IgD-negative memory B cell (primary cell): ENCODE results near the gene CFAP221. TPM values are rescaled to one million over a fixed set of nuclear protein-coding genes. Genes with fewer than 3 reads are reported as not detected.

Experiments
- H3K27ac Mint-ChIP-seq, 3 donors: one replicate each; pipeline ENCODE4 v1.8.0; 2020 to 2022; ENCODE audit warnings: mild to moderate bottlenecking in 3 of 3, mixed read lengths in 3 of 3, moderate library complexity in 1 of 3
- H3K27me3 Mint-ChIP-seq: one replicate; pipeline ENCODE4 v1.8.0; 2021; ENCODE audit warnings: mixed read lengths
- H3K36me3 Mint-ChIP-seq: one replicate; pipeline ENCODE4 v1.8.0; 2020; ENCODE audit warnings: mild to moderate bottlenecking, mixed read lengths
- H3K4me1 Mint-ChIP-seq, 3 donors: one replicate each; pipeline ENCODE4 v1.8.0; 2020 to 2022; ENCODE audit warnings: mixed read lengths in 3 of 3, mild to moderate bottlenecking in 1 of 3
- H3K4me3 Mint-ChIP-seq, 4 donors: one replicate each; pipeline ENCODE4 v1.8.0; 2020 to 2022; ENCODE audit warnings: mild to moderate bottlenecking in 4 of 4, mixed read lengths in 4 of 4, moderate library complexity in 3 of 4
- H3K9me3 Mint-ChIP-seq, 3 donors: one replicate each; pipeline ENCODE4 v1.8.0; 2020 to 2021; ENCODE audit warnings: mixed read lengths in 3 of 3, mild to moderate bottlenecking in 1 of 3
- polyA plus RNA-seq: library from polyadenylated mRNA; unstranded; fragments of 300-500 nt; fragmentation: Illumina TruSeq; gene quantifications from one replicate; pipeline ENCODE4 v1.2.3, GENCODE V29; 2021

CFAP221 gene
- polyA plus RNA-seq, 1 donor from 2014 or later, result not detected

DNA sequence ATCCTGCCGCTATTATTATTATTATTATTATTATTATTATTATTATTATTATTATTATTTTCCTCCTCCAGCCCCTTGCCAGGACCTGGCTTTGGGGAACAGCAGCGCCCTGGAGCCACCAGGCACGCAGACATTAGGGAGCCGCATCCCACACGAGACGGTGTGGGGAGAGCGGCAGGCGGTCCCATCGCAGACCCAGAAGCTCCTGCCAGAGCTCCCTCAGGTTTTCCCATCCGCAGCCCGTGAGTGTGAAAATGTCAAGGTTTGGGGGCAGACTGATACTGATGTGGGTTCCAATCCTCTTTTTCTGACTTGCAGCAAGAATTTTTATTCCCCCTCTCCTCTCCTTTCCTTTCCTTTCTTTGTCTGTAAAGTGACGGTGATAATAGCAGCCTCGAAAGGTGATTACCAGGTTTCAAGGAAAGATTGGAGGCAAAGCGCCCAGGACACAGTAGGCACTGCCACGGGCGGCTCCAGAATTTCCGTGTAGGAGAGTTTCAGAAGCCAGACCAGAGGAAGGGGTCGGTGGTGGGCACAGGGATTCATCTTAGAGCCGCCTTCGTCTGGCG is 20.8 kb upstream of the CFAP221 start:
- no peaks in the 10 kb centered on the region for H3K4me1 Mint-ChIP-seq
- peaks cover 2% of the 10 kb centered on the region for H3K36me3 Mint-ChIP-seq
- H3K27ac Mint-ChIP-seq, result no peak overlapping the region
- H3K9me3 Mint-ChIP-seq, result peaks cover 0 to 5% (median 3%) of the 10 kb centered on the region in 3 donors
- H3K27me3 Mint-ChIP-seq, result peaks cover 33% of the 10 kb centered on the region
- H3K4me3 Mint-ChIP-seq, result no peak overlapping the region

- no peak within 1 kb of the TSS for H3K27ac Mint-ChIP-seq
- H3K36me3 Mint-ChIP-seq, result peaks cover 4% of the 10 kb centered on the region
- no peak within 1 kb of the TSS for H3K4me3 Mint-ChIP-seq
- peaks cover 1 to 8% (median 3%) of the 10 kb centered on the region in 3 donors for H3K9me3 Mint-ChIP-seq
- H3K4me1 Mint-ChIP-seq, result no peaks in the 10 kb centered on the region
- peaks cover 37% of the 10 kb centered on the region for H3K27me3 Mint-ChIP-seq
These were observed 20.1 kb upstream of the CFAP221 start, which contains the start of gene SCTR for GRCh38 chr2:119523952-119524694. Gene SCTR, minus strand, starts transcription at chr2:119524483. Its CDS starts 257 bp downstream, at chr2:119524226.

DNA sequence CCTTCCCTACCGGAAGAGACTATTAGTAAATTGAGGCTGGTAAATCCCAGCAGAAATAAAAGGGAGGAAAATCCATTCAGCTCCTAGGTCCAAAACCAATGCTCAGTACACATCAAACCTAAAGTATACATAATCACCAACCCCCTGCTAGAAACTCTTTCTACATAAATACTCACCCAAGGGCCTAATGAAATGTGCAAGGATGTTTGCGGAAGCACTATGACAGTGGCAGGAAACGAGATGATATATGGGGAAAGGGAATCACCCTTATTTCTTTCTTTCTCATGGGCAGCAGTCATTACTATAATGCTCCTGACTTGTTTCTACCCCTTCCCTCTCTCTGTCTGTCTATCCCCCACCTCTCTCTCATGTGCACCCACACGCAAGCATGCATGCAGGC is 18.6 kb upstream of the CFAP221 start:
- Mint-ChIP-seq H3K9me3 (peaks cover 2 to 8% (median 3%) of the 10 kb centered on the region in 3 donors), H3K27ac (no peak overlapping the region), H3K36me3 (peaks cover 2% of the 10 kb centered on the region), H3K4me1 (no peaks in the 10 kb centered on the region), H3K4me3 (no peak overlapping the region), H3K27me3 (peaks cover 36% of the 10 kb centered on the region)

- H3K4me1 Mint-ChIP-seq, result peaks cover 0 to 1% (median 0%) of the 10 kb centered on the region in 3 donors
These were observed 16.2 kb upstream of the CFAP221 start for GRCh38 chr2:119527999-119528398.

GRCh38 chr2:119531292-119531691 is 13.0 kb upstream of the CFAP221 start:
- Mint-ChIP-seq H3K4me1 (peaks cover 0 to 1% (median 0%) of the 10 kb centered on the region in 3 donors), H3K27me3 (peaks cover 22% of the 10 kb centered on the region), H3K4me3 (no peak overlapping the region), H3K9me3 (peaks cover 14 to 42% (median 37%) of the 10 kb centered on the region in 3 donors), H3K27ac (peak overlapping the region in 1 of 3 donors; percentile 2), H3K36me3 (peaks cover 5% of the 10 kb centered on the region)

More at GRCh38 chr2:119527999-119528398, 16.2 kb upstream of the CFAP221 start:
- Mint-ChIP-seq H3K9me3 (peaks cover 6 to 26% (median 15%) of the 10 kb centered on the region in 3 donors), H3K27me3 (peaks cover 29% of the 10 kb centered on the region), H3K36me3 (peaks cover 5% of the 10 kb centered on the region), H3K4me3 (no peak overlapping the region), H3K27ac (no peak overlapping the region)

GRCh38 chr2:119533560-119533959 is 10.7 kb upstream of the CFAP221 start:
- Mint-ChIP-seq H3K36me3 (peaks cover 4% of the 10 kb centered on the region), H3K27ac (no peak overlapping the region), H3K27me3 (peaks cover 14% of the 10 kb centered on the region), H3K4me3 (no peak overlapping the region), H3K9me3 (peaks cover 14 to 40% (median 32%) of the 10 kb centered on the region in 3 donors), H3K4me1 (peaks cover 0 to 1% (median 0%) of the 10 kb centered on the region in 3 donors)

DNA sequence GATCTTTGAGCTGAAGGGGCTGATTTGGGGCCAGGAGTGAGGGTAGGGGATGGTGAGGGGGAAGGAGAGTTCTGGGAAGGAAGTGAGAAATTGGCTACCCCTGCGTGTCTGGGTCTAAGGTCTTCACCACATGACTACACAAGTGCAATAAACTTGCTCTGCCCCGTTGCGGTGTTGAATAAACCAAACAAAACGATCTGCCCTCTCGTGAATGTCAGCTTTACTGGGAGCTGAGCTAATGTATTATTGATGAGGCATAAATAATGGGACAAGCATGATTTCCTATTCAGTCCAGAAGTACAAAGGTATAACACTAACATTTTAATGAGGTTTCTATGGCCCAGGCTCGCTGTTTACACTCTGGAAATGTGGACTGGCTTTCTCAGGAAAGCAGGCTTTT is 8.0 kb upstream of the CFAP221 start:
- peaks cover 0 to 1% (median 0%) of the 10 kb centered on the region in 3 donors for H3K4me1 Mint-ChIP-seq
- peaks cover 2% of the 10 kb centered on the region for H3K36me3 Mint-ChIP-seq
- H3K9me3 Mint-ChIP-seq, result peaks cover 11 to 35% (median 34%) of the 10 kb centered on the region in 3 donors
- no peak overlapping the region for H3K27ac Mint-ChIP-seq
- H3K4me3 Mint-ChIP-seq, result no peak overlapping the region
- peaks cover 14% of the 10 kb centered on the region for H3K27me3 Mint-ChIP-seq

GRCh38 chr2:119536707-119537106 is 7.5 kb upstream of the CFAP221 start:
- peaks cover 19% of the 10 kb centered on the region for H3K27me3 Mint-ChIP-seq
- H3K4me3 Mint-ChIP-seq, result no peak overlapping the region
- H3K9me3 Mint-ChIP-seq, result peaks cover 11 to 34% (median 30%) of the 10 kb centered on the region in 3 donors
- H3K36me3 Mint-ChIP-seq, result peaks cover 2% of the 10 kb centered on the region
- no peak overlapping the region for H3K27ac Mint-ChIP-seq
- peaks cover 0 to 1% (median 0%) of the 10 kb centered on the region in 3 donors for H3K4me1 Mint-ChIP-seq

DNA sequence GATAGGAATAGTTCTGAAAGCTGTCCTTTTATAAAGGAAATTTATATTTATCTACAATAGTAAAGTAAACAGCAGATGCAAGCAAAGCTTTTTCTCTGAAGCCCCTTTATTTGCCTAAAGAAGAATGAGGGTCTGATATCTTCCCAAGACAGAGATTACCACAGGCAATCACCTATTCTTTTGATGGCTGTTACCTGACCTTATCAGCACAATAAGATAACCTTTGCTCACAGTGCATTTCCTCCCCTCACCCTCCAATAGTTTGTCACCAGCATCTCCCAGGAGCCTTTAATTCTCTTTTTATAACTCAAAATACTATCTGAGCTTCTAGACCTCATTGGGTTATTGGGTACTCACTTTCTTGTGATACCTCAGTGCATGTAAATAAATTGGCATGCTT is 6.5 kb upstream of the CFAP221 start:
- no peak overlapping the region for H3K4me3 Mint-ChIP-seq
- peaks cover 8 to 27% (median 20%) of the 10 kb centered on the region in 3 donors for H3K9me3 Mint-ChIP-seq
- no peak overlapping the region for H3K27ac Mint-ChIP-seq
- no peaks in the 10 kb centered on the region for H3K4me1 Mint-ChIP-seq
- H3K36me3 Mint-ChIP-seq, result no peaks in the 10 kb centered on the region
- peaks cover 26% of the 10 kb centered on the region for H3K27me3 Mint-ChIP-seq

- H3K36me3 Mint-ChIP-seq, result peaks cover 2% of the 10 kb centered on the region
- H3K27ac Mint-ChIP-seq, result no peak overlapping the region
- H3K9me3 Mint-ChIP-seq, result peaks cover 0 to 14% (median 5%) of the 10 kb centered on the region in 3 donors
- H3K4me1 Mint-ChIP-seq, result peaks cover 5 to 11% (median 8%) of the 10 kb centered on the region in 3 donors
- no peak overlapping the region for H3K4me3 Mint-ChIP-seq
- peaks cover 43% of the 10 kb centered on the region for H3K27me3 Mint-ChIP-seq
These were observed 2.8 kb upstream of the CFAP221 start for GRCh38 chr2:119541476-119541875.

GRCh38 chr2:119544939-119545475 is 758 bp downstream of the CFAP221 start:
- peaks cover 49% of the 10 kb centered on the region for H3K27me3 Mint-ChIP-seq

GRCh38 chr2:119545754-119546446 is 1.7 kb downstream of the CFAP221 start:
- Mint-ChIP-seq H3K27me3 (peaks cover 46% of the 10 kb centered on the region), H3K4me1 (peaks cover 5 to 11% (median 8%) of the 10 kb centered on the region in 3 donors), H3K4me3 (no peak overlapping the region), H3K9me3 (peaks cover 0 to 10% (median 5%) of the 10 kb centered on the region in 3 donors), H3K36me3 (peaks cover 2% of the 10 kb centered on the region), H3K27ac (no peak overlapping the region)

More at GRCh38 chr2:119544939-119545475, 758 bp downstream of the CFAP221 start:
- Mint-ChIP-seq H3K9me3 (peaks cover 0 to 10% (median 5%) of the 10 kb centered on the region in 3 donors), H3K4me3 (peak overlapping the region in 1 of 4 donors; percentile 54), H3K4me1 (peaks cover 5 to 11% (median 8%) of the 10 kb centered on the region in 3 donors), H3K36me3 (peaks cover 2% of the 10 kb centered on the region), H3K27ac (no peak overlapping the region)

DNA sequence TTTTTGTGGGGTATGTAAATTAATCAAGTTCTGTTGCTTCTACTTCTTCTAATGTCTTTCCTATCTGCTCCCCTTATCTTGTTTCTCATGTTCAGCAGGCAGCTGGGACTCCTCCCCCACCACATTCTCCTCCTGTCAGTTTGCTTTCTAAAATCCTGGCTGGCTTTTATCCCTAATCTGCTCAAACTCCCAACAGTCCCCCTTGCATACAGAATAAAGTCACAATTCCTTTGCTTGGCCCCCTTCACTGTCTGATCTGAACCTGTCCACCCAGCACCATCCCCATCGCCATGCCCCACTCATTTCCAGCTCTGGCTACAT is 2.2 kb downstream of the CFAP221 start:
- Mint-ChIP-seq H3K36me3 (peaks cover 2% of the 10 kb centered on the region), H3K4me3 (no peak overlapping the region), H3K4me1 (peaks cover 5 to 11% (median 8%) of the 10 kb centered on the region in 3 donors), H3K27me3 (peaks cover 44% of the 10 kb centered on the region), H3K9me3 (peaks cover 0 to 10% (median 5%) of the 10 kb centered on the region in 3 donors), H3K27ac (no peak overlapping the region)

GRCh38 chr2:119548516-119549120 is 4.4 kb downstream of the CFAP221 start:
- peaks cover 0 to 6% (median 4%) of the 10 kb centered on the region in 3 donors for H3K4me1 Mint-ChIP-seq
- no peak overlapping the region for H3K27ac Mint-ChIP-seq
- H3K36me3 Mint-ChIP-seq, result peaks cover 2% of the 10 kb centered on the region
- H3K4me3 Mint-ChIP-seq, result no peak overlapping the region
- peaks cover 26% of the 10 kb centered on the region for H3K27me3 Mint-ChIP-seq
- H3K9me3 Mint-ChIP-seq, result peaks cover 0 to 5% (median 0%) of the 10 kb centered on the region in 3 donors
